Measurements from ENCODE around the gene LGALS14. TPM values are rescaled to one million over a fixed set of nuclear protein-coding genes. Genes with fewer than 3 reads are reported as not detected.

Gene LGALS14
- total RNA-seq, 4 donors from 2014 or later = not detected

DNA sequence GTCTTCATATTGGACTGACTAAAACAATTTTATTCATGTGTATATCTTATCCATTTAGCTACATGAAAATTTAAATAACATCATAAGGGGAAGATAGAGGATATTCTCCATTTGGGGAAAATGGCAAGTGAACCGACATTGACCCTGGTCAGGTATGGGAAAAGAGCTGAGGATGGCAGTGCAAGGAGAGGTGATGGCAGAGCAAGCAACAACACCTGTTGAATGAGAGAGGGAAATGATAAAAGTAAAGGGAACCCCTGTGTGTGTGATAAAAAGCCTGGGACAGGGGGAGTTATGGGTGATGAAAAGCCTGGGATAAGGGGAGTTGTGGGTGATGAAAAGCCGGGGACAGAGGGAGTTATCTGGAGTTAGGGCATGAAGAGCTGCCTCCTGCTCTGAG is 29.6 kb downstream of the LGALS14 start:
- TF ChIP-seq, protein P1, sequence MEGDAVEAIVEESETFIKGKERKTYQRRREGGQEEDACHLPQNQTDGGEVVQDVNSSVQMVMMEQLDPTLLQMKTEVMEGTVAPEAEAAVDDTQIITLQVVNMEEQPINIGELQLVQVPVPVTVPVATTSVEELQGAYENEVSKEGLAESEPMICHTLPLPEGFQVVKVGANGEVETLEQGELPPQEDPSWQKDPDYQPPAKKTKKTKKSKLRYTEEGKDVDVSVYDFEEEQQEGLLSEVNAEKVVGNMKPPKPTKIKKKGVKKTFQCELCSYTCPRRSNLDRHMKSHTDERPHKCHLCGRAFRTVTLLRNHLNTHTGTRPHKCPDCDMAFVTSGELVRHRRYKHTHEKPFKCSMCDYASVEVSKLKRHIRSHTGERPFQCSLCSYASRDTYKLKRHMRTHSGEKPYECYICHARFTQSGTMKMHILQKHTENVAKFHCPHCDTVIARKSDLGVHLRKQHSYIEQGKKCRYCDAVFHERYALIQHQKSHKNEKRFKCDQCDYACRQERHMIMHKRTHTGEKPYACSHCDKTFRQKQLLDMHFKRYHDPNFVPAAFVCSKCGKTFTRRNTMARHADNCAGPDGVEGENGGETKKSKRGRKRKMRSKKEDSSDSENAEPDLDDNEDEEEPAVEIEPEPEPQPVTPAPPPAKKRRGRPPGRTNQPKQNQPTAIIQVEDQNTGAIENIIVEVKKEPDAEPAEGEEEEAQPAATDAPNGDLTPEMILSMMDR (IDR thresholded peaks at IDR 0.05) = no peak
- no peak for ATAC-seq (ENCODE audit: low FRiP score)

DNA sequence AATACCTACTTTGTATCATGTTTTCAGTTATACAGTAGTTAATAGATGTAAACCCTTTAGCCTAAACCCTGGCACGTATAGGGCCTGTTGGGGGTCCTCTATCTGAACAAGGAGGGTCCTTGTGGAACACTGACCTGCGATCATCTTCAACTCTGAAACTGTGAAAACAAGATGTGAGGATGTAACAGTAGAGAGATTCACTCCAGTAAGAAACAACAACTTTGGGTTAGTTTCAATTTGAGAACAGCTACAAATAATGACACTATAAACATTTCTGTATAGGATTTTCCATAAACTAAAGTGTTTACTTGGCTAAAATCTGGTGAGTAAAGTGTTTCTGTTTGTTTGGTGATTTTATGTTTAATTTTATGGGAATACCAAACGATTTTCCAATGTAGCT is 31.4 kb downstream of the LGALS14 start:
- no peak for DNase-seq (ENCODE audit: low spot score)
- no peak for ATAC-seq (ENCODE audit: low FRiP score)

More for the DNA sequence above, 29.6 kb downstream of the LGALS14 start:
- no peak for DNase-seq (ENCODE audit: low spot score)

DNA sequence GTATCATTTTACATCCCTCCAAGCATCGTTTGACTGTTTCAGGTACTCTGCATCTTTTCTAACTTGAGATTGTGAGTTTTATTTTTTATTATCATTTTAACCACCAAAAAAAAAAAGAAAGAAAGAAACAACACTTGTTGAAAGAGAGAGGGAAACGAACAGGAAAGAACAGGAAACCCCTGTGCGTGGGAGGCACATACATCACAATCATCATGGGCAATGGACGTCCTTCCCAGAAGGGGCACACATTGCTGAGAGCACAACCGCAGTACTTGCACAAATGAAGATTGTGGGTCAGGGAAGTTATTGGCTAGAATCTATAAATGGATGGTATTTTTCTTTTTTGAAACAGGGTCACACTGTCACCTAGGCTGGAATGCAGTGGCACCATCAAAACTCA is 31.8 kb downstream of the LGALS14 start:
- ATAC-seq (ENCODE audit: low FRiP score) (no peak), DNase-seq (ENCODE audit: low spot score) (no peak)
- TF ChIP-seq, protein P1 (IDR thresholded peaks at IDR 0.05) = no peak

More for the DNA sequence above, 31.4 kb downstream of the LGALS14 start:
- TF ChIP-seq, protein P1 (IDR thresholded peaks at IDR 0.05) = no peak

DNA sequence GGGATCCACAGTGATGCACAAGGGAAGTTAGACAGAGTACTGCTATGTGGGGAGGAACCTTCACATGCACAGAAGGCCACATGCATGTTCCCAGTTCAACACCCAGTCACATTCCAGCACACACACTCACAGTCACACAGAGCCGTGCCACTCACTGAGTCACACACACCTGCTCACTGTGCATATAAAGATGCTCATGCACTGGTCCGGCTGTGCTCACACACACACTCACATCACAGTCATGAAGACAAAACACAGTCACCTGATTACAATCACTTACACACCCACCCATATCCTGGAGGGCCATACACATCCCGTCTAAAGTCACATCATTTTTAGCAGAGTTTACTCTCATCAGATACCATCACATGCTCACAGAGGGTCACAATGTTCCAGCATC is 33.1 kb downstream of the LGALS14 start:
- TF ChIP-seq, protein P1 (IDR thresholded peaks at IDR 0.05) = no peak
- ATAC-seq (ENCODE audit: low FRiP score) (no peak), DNase-seq (ENCODE audit: low spot score) (no peak)

GRCh38 chr19:39737891-39738290 is 33.6 kb downstream of the LGALS14 start, which contains the start of gene CLC:
CLC (minus strand) TSS chr19:39738029; CDS start chr19:39737952, 77 bp downstream.
- ATAC-seq (ENCODE audit: low FRiP score) = no peak
- TF ChIP-seq, protein P1 (IDR thresholded peaks at IDR 0.05) = no peak
- DNase-seq (ENCODE audit: low spot score) = no peak

DNA sequence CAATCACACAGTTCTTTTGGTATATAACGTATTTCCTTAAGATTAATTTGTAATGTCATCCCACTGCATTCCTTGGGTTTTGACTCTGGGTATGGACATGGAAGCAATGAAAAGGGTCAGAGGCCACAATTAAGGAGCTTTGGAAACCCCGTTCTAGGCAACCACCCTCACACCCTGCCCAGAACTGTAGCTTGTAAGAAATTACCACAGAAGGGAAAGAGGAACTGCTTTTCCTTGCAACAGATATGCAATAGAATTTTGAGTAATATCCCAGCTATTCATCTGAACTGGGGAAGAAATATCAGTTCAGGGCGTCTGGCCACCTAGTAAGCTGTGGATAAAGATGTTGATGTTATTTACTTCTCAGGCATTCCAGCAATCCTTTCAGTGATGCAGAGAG is 34.5 kb downstream of the LGALS14 start:
- TF ChIP-seq, protein P1 (IDR thresholded peaks at IDR 0.05) = no peak
- no peak for ATAC-seq (ENCODE audit: low FRiP score)

GRCh38 chr19:39740395-39740794 is 36.1 kb downstream of the LGALS14 start:
- TF ChIP-seq, protein P1 (IDR thresholded peaks at IDR 0.05) = no peak
- DNase-seq (ENCODE audit: low spot score) (no peak), ATAC-seq (ENCODE audit: low FRiP score) (no peak)

More for the DNA sequence above, 34.5 kb downstream of the LGALS14 start:
- no peak for DNase-seq (ENCODE audit: low spot score)
